ENCODE results near the gene SCARB2.

DNA sequence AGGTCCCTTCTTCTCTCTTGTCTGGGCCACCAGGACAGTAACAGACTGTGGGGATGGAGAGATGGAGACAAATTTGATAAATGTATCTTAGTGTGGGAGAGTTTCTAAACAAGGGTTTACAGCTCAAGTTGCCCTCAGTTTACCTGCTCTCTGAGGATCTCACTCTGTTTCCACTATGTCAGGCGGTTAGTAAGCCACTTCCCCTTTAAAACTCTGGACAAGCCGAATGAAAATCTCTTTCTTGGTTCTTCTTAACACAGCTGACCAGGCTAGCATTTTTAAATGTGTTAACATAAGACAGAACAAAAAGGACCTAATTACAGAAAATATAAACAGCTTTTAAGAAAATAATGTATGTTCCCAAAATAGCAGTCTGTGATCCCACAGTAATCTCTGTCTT, 2.9 kb upstream of the SCARB2 start:
- no peak for TF ChIP-seq POLR2A (IDR thresholded peaks at IDR 0.05)
- TF ChIP-seq, protein P1, sequence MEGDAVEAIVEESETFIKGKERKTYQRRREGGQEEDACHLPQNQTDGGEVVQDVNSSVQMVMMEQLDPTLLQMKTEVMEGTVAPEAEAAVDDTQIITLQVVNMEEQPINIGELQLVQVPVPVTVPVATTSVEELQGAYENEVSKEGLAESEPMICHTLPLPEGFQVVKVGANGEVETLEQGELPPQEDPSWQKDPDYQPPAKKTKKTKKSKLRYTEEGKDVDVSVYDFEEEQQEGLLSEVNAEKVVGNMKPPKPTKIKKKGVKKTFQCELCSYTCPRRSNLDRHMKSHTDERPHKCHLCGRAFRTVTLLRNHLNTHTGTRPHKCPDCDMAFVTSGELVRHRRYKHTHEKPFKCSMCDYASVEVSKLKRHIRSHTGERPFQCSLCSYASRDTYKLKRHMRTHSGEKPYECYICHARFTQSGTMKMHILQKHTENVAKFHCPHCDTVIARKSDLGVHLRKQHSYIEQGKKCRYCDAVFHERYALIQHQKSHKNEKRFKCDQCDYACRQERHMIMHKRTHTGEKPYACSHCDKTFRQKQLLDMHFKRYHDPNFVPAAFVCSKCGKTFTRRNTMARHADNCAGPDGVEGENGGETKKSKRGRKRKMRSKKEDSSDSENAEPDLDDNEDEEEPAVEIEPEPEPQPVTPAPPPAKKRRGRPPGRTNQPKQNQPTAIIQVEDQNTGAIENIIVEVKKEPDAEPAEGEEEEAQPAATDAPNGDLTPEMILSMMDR (IDR thresholded peaks at IDR 0.05): no peak

Data from heart left ventricle (tissue), 13 donors.